GM12873 (cell line): ENCODE results near the gene RALB.
A peak's percentile ranks its signal among the peaks of the same experiment; 100 is the strongest.

ENCODE experiments used
- TF ChIP-seq, protein P1 (sequence below): IDR thresholded peaks from 2 replicates; pipeline ENCODE4 v1.5.1; 2012; ENCODE audit warnings: low read depth, mild to moderate bottlenecking, moderate library complexity, low read length, control low read depth; ENCODE audit not compliant: insufficient read depth; ENCODE audit errors: missing control alignments

Gene RALB

DNA sequence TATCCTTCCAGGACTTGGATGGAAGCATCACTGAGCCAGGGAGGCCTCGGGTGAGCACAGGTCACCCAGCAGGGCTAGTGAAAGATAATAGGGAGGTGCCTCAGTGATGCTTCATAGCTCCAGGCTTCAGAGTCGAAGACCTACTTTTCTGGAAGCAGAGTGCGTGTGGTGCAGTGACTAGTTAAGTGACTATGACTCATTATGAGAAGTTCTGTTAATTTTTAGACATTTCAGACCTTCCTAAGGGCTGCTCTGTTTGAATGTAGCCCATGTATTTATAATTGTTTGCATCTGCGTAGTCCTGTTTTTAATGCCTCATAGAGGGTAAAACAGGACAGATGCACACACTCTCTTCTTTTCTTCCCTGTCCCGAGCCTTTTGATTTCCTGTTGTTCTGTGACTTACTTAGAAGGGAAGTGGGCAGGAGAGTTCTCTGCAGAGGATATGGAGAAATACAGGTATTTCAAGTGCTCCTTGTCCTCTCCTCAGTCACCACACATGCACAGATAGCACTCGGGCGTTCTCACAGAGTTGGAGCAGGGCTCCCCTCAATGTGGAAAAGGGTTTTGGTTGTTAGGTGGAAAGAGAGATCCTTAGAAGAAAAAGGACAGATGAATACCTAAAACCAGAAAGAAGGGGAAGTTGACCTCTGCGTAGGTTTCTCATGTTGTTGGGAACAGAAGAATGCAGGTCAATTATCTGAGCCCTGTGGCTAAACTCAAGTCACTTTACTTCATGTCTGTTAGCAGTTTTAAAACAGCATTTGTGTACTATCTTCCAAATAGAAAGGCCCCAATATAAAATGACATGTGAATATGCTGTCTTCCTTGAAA, 34.7 kb downstream of the RALB start:
- TF ChIP-seq, protein P1, sequence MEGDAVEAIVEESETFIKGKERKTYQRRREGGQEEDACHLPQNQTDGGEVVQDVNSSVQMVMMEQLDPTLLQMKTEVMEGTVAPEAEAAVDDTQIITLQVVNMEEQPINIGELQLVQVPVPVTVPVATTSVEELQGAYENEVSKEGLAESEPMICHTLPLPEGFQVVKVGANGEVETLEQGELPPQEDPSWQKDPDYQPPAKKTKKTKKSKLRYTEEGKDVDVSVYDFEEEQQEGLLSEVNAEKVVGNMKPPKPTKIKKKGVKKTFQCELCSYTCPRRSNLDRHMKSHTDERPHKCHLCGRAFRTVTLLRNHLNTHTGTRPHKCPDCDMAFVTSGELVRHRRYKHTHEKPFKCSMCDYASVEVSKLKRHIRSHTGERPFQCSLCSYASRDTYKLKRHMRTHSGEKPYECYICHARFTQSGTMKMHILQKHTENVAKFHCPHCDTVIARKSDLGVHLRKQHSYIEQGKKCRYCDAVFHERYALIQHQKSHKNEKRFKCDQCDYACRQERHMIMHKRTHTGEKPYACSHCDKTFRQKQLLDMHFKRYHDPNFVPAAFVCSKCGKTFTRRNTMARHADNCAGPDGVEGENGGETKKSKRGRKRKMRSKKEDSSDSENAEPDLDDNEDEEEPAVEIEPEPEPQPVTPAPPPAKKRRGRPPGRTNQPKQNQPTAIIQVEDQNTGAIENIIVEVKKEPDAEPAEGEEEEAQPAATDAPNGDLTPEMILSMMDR, result no peak

DNA sequence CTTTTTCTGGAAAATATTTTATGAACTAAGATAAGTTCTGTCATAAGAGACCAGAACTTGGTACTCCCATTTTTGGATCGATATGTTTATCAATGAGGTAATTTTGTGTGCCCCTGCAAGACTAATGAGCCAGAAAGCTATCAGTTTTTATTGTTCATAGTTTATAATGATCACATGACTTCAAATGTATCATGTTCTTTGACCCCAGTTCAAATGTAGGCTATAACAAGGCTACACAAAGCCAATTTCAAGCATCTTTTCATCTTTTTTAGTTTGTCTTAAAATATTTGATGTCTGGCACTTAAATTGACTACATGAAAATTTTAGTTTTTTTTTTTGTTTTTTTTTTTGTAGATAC, 35.3 kb downstream of the RALB start:
- TF ChIP-seq, protein P1, result no peak

DNA sequence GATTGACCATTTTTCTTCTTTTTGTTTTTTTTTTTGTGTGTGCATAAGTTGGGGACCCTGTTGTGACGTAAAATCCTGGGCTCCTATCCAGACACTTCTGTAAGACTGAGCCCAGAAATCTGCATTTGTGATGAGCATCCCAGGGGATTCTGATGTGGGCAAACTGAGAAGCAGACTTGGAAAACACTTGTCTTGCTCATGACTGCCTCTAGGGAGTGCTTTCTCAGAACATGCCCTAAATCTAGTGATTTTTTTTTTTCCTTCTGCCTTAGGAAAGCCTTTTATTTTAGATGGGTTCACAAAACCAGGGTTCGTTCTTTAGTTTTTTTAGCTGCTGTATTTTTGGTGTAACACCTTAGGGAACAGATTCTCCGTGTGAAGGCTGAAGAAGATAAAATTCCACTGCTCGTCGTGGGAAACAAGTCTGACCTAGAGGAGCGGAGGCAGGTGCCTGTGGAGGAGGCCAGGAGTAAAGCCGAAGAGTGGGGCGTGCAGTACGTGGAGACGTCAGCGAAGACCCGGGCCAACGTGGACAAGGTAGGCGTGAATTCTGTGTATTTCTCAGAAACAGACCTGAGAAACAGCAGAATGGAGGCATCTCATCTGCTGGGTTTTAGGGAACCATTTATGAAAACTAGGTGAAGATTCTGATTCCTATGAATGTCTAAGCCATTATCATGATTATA, 36.7 kb downstream of the RALB start:
- TF ChIP-seq, protein P1, result peak; percentile 32

DNA sequence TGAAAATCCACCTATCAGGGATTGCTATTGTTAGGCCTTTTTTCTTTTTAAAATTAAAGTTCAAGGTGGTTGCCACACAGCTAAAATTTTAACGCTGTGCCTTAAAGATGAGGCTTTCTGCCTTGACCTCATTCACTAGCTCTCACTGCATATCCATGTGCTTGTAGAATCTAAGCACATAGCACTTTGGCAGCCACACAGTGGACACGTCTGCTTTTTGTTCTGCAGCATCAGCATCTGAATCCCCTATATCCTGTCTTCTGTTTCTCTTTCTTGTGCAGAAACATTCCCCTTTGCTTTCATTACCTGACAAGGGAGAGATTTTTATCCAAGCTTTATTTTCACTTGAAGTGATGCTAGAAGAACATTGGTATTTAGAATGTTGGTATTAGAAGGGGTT, 38.1 kb downstream of the RALB start:
- TF ChIP-seq, protein P1, result no peak

DNA sequence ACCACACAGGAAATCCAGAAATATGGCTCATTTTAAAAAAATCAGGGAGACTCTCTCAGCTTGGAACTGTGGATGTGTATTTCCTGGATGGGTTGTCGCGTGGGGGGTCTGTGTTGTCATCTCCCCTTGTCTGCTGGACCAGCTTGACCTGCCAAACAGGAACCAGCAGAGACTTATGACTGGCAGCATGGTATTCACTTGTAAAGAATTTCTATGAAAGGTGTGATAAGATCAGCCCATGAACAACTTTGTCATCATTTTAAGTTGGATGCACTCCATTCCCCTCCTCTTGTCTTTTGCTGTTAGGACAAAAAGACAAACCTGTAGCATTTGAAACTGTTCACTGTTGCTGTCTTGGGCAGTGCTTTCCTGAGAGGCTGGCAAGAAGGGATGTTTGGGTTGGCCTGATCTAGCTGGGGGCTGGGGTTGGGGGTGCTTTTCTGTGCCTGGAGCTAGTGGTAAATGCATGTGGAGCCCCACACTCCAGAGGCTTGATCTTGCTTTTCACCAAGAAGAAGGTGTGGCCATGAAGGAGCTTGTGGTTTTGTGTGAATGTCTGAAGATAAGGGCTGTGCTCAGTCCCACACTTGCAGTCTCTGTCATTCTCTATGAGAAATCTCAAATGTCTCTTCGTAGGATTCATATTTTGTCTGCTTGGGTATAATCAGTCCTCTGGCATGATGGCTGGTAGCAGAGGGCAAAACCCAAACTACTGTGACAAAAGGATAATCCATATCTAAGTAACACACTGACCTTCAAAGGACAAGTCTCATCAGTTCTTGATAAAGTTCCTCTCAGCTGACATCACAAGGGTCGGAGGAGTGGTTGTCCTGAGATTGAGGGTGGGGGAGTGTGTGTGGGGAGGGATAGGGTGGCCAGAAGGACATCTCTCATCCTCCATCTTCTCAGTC, 39.0 kb downstream of the RALB start:
- TF ChIP-seq, protein P1, result no peak

DNA sequence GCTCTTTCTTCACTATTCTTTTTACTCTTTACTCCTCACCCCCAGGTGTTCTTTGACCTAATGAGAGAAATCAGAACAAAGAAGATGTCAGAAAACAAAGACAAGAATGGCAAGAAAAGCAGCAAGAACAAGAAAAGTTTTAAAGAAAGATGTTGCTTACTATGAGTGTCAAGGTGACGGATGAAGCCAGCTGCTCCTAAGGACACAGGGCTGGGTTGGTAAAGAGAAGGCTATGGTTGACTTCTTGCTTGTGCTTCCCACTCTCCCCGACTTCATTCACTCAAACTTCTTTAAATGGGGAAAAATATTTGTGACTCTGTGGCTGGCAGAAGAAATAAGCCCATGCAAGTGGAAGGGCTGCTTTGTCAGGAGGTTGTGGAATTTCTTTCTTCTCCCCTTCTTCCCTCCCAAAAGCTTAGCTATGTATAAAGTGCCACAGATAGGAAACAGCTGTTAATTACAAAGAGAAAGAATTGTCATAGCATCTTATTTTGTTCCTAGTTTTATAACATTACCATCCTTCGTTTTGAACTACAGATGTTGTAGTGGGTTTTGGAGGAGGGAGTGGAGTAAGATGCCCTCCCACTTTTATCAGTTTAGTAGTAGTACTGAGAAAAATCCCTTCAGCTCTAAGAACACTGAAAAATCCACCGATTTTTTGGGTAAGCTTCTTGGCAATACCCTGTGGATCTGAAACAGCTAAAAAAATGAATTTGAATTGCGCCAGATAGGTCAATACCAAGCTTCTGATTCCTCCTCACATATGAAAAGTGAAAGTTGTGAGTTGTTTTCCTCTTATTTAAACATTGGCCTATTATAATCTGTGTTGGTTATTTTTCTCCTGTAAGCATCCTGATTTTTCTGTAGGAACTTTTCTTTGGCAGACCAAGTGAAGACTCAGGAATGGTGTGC, 40.7 kb downstream of the RALB start:
- TF ChIP-seq, protein P1, result no peak
